Fibroblast of mammary gland (primary cell): ENCODE measurements around the gene NRROS.
"Not testable (repeated sequence)": the region's sequence is repeated elsewhere in the genome, so short reads cannot be mapped to it uniquely, and the experiment has no call there.

Experiments
- DNase-seq: peaks from one replicate; pipeline ENCODE4 v3.0.0-alpha.2; 2010; ENCODE audit warnings: low read depth
- H3K4me3 ChIP-seq: 2 replicates; pipeline ENCODE4 v1.5.1; 2011; ENCODE audit warnings: low read depth, mild to moderate bottlenecking, low read length, moderate library complexity; ENCODE audit not compliant: control insufficient read depth
- CTCF ChIP-seq: conservative IDR thresholded peaks from 2 replicates; pipeline ENCODE4 v1.5.1; 2011; ENCODE audit warnings: low read depth, low read length, inconsistent platforms; ENCODE audit not compliant: control insufficient read depth, insufficient read depth

NRROS gene

GRCh38 chr3:196633555-196634151, 5.8 kb upstream of the NRROS start:
- DNase-seq: no peak
- TF ChIP-seq CTCF: no peak
- no peak overlapping the region for H3K4me3 ChIP-seq

GRCh38 chr3:196634224-196634623, 5.3 kb upstream of the NRROS start:
- H3K4me3 ChIP-seq: no peak overlapping the region
- TF ChIP-seq CTCF: no peak
- no peak for DNase-seq

GRCh38 chr3:196634829-196635228, 4.7 kb upstream of the NRROS start:
- DNase-seq: no peak

GRCh38 chr3:196636369-196637349, 2.8 kb upstream of the NRROS start:
- no peak overlapping the region for H3K4me3 ChIP-seq
- no peak for DNase-seq
- TF ChIP-seq CTCF: no peak

More at GRCh38 chr3:196634829-196635228, 4.7 kb upstream of the NRROS start:
- no peak overlapping the region for H3K4me3 ChIP-seq
- TF ChIP-seq CTCF: no peak

- DNase-seq, H3K4me3 ChIP-seq: not testable (repeated sequence)
Observed at GRCh38 chr3:196637941-196638340, 1.6 kb upstream of the NRROS start.

- no peak for DNase-seq
- peak overlapping the region; percentile 7 for H3K4me3 ChIP-seq
- no peak for TF ChIP-seq CTCF
Observed at GRCh38 chr3:196638861-196639482, 522 bp upstream of the NRROS start.

GRCh38 chr3:196640297-196641018, 964 bp downstream of the NRROS start:
- no peak overlapping the region for H3K4me3 ChIP-seq
- DNase-seq: no peak
- no peak for TF ChIP-seq CTCF
